ENCODE data around the gene BGLAP. TPM values are rescaled to one million over a fixed set of nuclear protein-coding genes. Genes with fewer than 3 reads are reported as not detected.

Gene BGLAP
- total and polyA plus RNA-seq, 7 experiments from 2014 or later = 0.33 to 7.4 (median 4.7) TPM; not detected in 1

- Histone ChIP-seq H3K27me3 (ENCODE audit: control insufficient read depth in 2 of 2, insufficient read depth in 2 of 2, low read length in 2 of 2) (no peaks in the 10 kb centered on the region), H3K9me3 (ENCODE audit: control insufficient read depth in 2 of 3, low read length in 3 of 3) (no peaks in the 10 kb centered on the region), H3K36me3 (ENCODE audit: control insufficient read depth in 2 of 3, insufficient read depth in 3 of 3, low read length in 3 of 3) (peaks cover 0 to 36% (median under 1%) of the 10 kb centered on the region in 3 experiments), H3K27ac (ENCODE audit: low read depth, low read length) (no peak overlapping the region), H3K4me3 (ENCODE audit: low read length) (no peak overlapping the region), H3K4me1 (ENCODE audit: control insufficient read depth in 2 of 2, insufficient read depth in 2 of 2, low read length in 2 of 2) (no peaks in the 10 kb centered on the region)
- Mint-ChIP-seq H3K4me1 (peaks cover 5 to 20% (median 9%) of the 10 kb centered on the region in 7 donors), H3K4me3 (no peak overlapping the region), H3K27me3 (no peaks in the 10 kb centered on the region), H3K36me3 (peaks cover 3 to 28% (median 13%) of the 10 kb centered on the region in 5 donors), H3K27ac (no peak overlapping the region), H3K9me3 (peaks cover 0 to 2% (median 0%) of the 10 kb centered on the region in 11 donors)
- intact Hi-C loops (cut with micrococcal nuclease) = no loop called here
- ATAC-seq (no peak), DNase-seq (no peak)
- POLR2A ChIA-PET = no interaction called here
- CTCF ChIA-PET = interaction anchor here (0.7 to 1.6 kb wide), 4 partner anchors 81 to 99 kb away, joined by 3 to 6 read pairs (median 4); no protein-coding TSS in a partner anchor
Measured at GRCh38 chr1:156228501-156228900, 13.5 kb upstream of the BGLAP start.

DNA sequence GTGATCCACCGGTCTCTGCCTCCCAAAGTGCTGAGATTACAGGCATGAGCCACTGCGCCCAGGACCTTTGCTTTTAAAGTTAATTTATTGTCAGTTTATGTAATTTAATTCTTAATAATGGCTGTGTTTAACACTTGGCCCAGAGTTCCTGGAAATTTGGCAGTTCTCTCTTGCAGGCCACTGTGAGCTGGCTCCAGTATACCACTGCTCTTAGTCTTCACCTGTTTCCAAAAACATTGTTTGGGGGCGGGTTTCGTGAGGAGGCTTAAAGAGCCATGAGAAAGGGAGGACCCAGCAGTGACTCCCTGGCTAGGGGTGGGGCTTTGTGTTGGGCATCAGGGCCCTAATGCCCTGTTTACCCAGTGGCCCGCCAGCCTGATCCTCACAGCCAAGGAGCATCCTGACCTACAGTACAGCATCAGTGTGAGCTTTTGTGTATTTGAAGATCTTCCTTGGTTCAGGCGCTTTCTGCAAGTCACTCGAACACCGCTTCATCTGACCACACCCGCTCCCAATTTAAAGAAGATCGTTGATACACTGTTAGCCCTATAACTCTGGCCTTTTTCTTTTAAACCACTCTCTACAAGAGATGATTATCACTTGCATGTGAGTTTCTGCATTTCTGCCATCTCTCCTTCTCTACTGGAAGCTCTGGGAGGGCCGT, 12.0 kb upstream of the BGLAP start:
- Mint-ChIP-seq H3K9me3 (peaks cover 0 to 2% (median 0%) of the 10 kb centered on the region in 11 donors), H3K4me3 (no peak overlapping the region), H3K27ac (peak overlapping the region in 2 of 9 donors; percentile 13 to 33), H3K36me3 (peaks cover 0 to 29% (median 12%) of the 10 kb centered on the region in 5 donors), H3K4me1 (peaks cover 5 to 17% (median 7%) of the 10 kb centered on the region in 7 donors), H3K27me3 (no peaks in the 10 kb centered on the region)
- no peak for ATAC-seq
- ChIA-PET POLR2A (interaction anchor here (1.5 kb wide), 1 partner anchor 53 kb away, joined by 3 read pairs; the partner anchor contains the start of gene SMG5), CTCF (interaction anchor here (1.1 kb wide), 1 partner anchor 82 kb away, joined by 6 read pairs; no protein-coding TSS in a partner anchor)
- no peak overlapping the region for H3K4me3 ChIP-seq (ENCODE audit: low read length)
- intact Hi-C loops (cut with micrococcal nuclease) = no loop called here
- no peak for DNase-seq
- no peak overlapping the region for H3K27ac ChIP-seq (ENCODE audit: low read depth, low read length)
- H3K27me3 ChIP-seq (ENCODE audit: control insufficient read depth in 2 of 2, insufficient read depth in 2 of 2, low read length in 2 of 2) = no peaks in the 10 kb centered on the region
- no peaks in the 10 kb centered on the region for H3K4me1 ChIP-seq (ENCODE audit: control insufficient read depth in 2 of 2, insufficient read depth in 2 of 2, low read length in 2 of 2)
- H3K36me3 ChIP-seq (ENCODE audit: control insufficient read depth in 2 of 3, insufficient read depth in 3 of 3, low read length in 3 of 3) = peaks cover 0 to 41% (median 0%) of the 10 kb centered on the region in 3 experiments
- H3K9me3 ChIP-seq (ENCODE audit: control insufficient read depth in 2 of 3, low read length in 3 of 3) = no peaks in the 10 kb centered on the region

GRCh38 chr1:156230473-156230837, 11.5 kb upstream of the BGLAP start:
- Histone ChIP-seq H3K27me3 (ENCODE audit: control insufficient read depth in 2 of 2, insufficient read depth in 2 of 2, low read length in 2 of 2) (no peaks in the 10 kb centered on the region), H3K36me3 (ENCODE audit: control insufficient read depth in 2 of 3, insufficient read depth in 3 of 3, low read length in 3 of 3) (peaks cover 0 to 42% (median 0%) of the 10 kb centered on the region in 3 experiments), H3K4me1 (ENCODE audit: control insufficient read depth in 2 of 2, insufficient read depth in 2 of 2, low read length in 2 of 2) (no peaks in the 10 kb centered on the region), H3K27ac (ENCODE audit: low read depth, low read length) (no peak overlapping the region), H3K9me3 (ENCODE audit: control insufficient read depth in 2 of 3, low read length in 3 of 3) (no peaks in the 10 kb centered on the region), H3K4me3 (ENCODE audit: low read length) (no peak overlapping the region)
- H3K4me3 Mint-ChIP-seq = no peak overlapping the region
- peaks cover 0 to 2% (median 0%) of the 10 kb centered on the region in 11 donors for H3K9me3 Mint-ChIP-seq
- POLR2A ChIA-PET = interaction anchor here (1.5 kb wide), 1 partner anchor 52 kb away, joined by 3 read pairs; the partner anchor contains the start of gene SMG5
- no peaks in the 10 kb centered on the region for H3K27me3 Mint-ChIP-seq
- ATAC-seq (no peak), DNase-seq (no peak)
- peaks cover 2 to 14% (median 2%) of the 10 kb centered on the region in 7 donors for H3K4me1 Mint-ChIP-seq
- H3K27ac Mint-ChIP-seq = peak overlapping the region in 2 of 9 donors; percentile 13 to 33
- CTCF ChIA-PET = no interaction called here
- intact Hi-C loops (cut with micrococcal nuclease) = no loop called here
- H3K36me3 Mint-ChIP-seq = peaks cover 0 to 27% (median 9%) of the 10 kb centered on the region in 5 donors

GRCh38 chr1:156232201-156232894, 9.6 kb upstream of the BGLAP start:
- H3K9me3 ChIP-seq (ENCODE audit: control insufficient read depth in 2 of 3, low read length in 3 of 3) = no peaks in the 10 kb centered on the region
- no peak for ATAC-seq
- H3K36me3 ChIP-seq (ENCODE audit: control insufficient read depth in 2 of 3, insufficient read depth in 3 of 3, low read length in 3 of 3) = peaks cover 0 to 51% (median 12%) of the 10 kb centered on the region in 3 experiments
- no peak overlapping the region for H3K4me3 Mint-ChIP-seq
- ChIA-PET POLR2A (no interaction called here), CTCF (interaction anchor here (1.4 kb wide), 1 partner anchor 86 kb away, joined by 4 read pairs; no protein-coding TSS in a partner anchor)
- no peaks in the 10 kb centered on the region for H3K27me3 ChIP-seq (ENCODE audit: control insufficient read depth in 2 of 2, insufficient read depth in 2 of 2, low read length in 2 of 2)
- peaks cover 0 to 2% (median 0%) of the 10 kb centered on the region in 11 donors for H3K9me3 Mint-ChIP-seq
- peaks cover 0 to 5% (median 0%) of the 10 kb centered on the region in 7 donors for H3K4me1 Mint-ChIP-seq
- H3K4me3 ChIP-seq (ENCODE audit: low read length) = no peak overlapping the region
- no peaks in the 10 kb centered on the region for H3K27me3 Mint-ChIP-seq
- no peak overlapping the region for H3K27ac ChIP-seq (ENCODE audit: low read depth, low read length)
- H3K36me3 Mint-ChIP-seq = peaks cover 0 to 37% (median 13%) of the 10 kb centered on the region in 5 donors
- H3K27ac Mint-ChIP-seq = peak overlapping the region in 1 of 9 donors; percentile 32
- no peaks in the 10 kb centered on the region for H3K4me1 ChIP-seq (ENCODE audit: control insufficient read depth in 2 of 2, insufficient read depth in 2 of 2, low read length in 2 of 2)
- DNase-seq = no peak
- intact Hi-C loops (cut with micrococcal nuclease) = no loop called here

DNA sequence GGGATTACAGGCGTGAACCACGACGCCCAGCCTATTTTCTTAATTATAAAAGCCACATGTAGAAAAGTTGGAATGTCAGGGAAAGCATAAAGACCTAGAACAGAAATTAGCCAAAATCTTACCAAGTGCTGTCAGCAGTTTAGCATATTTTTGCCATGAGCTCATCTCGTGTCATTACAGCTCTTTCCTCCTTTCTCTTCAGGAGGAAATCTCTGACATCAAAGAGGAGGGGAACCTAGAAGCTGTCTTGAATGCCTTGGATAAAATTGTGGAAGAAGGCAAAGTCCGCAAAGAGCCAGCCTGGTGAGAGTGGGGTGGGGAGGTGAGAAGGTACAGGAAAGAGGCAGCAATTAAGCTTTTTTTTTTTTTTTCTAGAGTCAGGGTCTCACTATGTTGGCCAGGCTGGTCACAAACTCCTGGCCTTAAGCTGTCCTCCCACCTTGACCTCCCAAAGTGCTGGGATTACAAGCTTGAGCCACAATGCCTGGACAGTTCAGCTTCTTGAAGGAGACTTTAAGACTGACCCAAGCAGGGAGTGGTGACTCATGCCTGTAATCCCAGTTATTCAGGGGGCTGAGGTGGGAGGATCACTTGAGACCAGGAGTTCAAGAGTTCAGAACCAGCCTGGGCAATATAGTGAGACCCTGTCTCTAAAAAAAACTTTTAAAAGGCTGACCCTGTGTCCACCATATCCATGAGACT, 8.4 kb upstream of the BGLAP start:
- DNase-seq = no peak
- intact Hi-C loops (cut with micrococcal nuclease) = no loop called here
- H3K9me3 Mint-ChIP-seq = peaks cover 0 to 2% (median 0%) of the 10 kb centered on the region in 11 donors
- no peaks in the 10 kb centered on the region for H3K9me3 ChIP-seq (ENCODE audit: control insufficient read depth in 2 of 3, low read length in 3 of 3)
- H3K36me3 Mint-ChIP-seq = peaks cover 0 to 40% (median 14%) of the 10 kb centered on the region in 5 donors
- H3K4me3 Mint-ChIP-seq = no peak overlapping the region
- no peaks in the 10 kb centered on the region for H3K27me3 ChIP-seq (ENCODE audit: control insufficient read depth in 2 of 2, insufficient read depth in 2 of 2, low read length in 2 of 2)
- H3K4me3 ChIP-seq (ENCODE audit: low read length) = no peak overlapping the region
- ChIA-PET POLR2A (interaction anchor here (1.0 kb wide), 1 partner anchor 9 kb away, joined by 3 read pairs; no protein-coding TSS in a partner anchor), CTCF (interaction anchor here (0.6 to 1.4 kb wide), 3 partner anchors 9 to 104 kb away, joined by 3 to 4 read pairs (median 4); no protein-coding TSS in a partner anchor)
- peaks cover 0 to 4% (median 0%) of the 10 kb centered on the region in 7 donors for H3K4me1 Mint-ChIP-seq
- no peak for ATAC-seq
- peaks cover 0 to 58% (median 22%) of the 10 kb centered on the region in 3 experiments for H3K36me3 ChIP-seq (ENCODE audit: control insufficient read depth in 2 of 3, insufficient read depth in 3 of 3, low read length in 3 of 3)
- no peaks in the 10 kb centered on the region for H3K4me1 ChIP-seq (ENCODE audit: control insufficient read depth in 2 of 2, insufficient read depth in 2 of 2, low read length in 2 of 2)
- H3K27ac Mint-ChIP-seq = peak overlapping the region in 1 of 9 donors; percentile 61
- no peaks in the 10 kb centered on the region for H3K27me3 Mint-ChIP-seq
- H3K27ac ChIP-seq (ENCODE audit: low read depth, low read length) = no peak overlapping the region

DNA sequence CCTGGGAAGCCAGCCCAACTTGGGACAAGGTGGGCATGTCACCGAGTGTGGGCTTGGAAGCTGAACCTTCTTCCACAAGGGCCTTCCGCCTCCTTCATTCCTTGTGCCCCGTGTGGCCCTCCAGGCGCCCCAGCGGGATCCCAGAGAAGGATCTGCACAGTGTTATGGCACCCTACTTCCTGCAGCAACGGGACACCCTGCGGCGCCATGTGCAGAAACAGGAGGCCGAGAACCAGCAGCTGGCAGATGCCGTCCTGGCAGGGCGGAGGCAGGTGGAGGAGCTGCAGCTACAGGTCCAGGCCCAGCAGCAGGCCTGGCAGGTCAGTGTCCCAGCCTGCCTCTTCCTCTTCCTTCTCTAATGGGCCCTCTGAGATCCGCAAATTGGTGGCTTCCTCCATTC, 5.8 kb upstream of the BGLAP start:
- H3K4me3 Mint-ChIP-seq = no peak overlapping the region
- H3K27me3 ChIP-seq (ENCODE audit: control insufficient read depth in 2 of 2, insufficient read depth in 2 of 2, low read length in 2 of 2) = no peaks in the 10 kb centered on the region
- H3K4me1 ChIP-seq (ENCODE audit: control insufficient read depth in 2 of 2, insufficient read depth in 2 of 2, low read length in 2 of 2) = no peaks in the 10 kb centered on the region
- H3K4me1 Mint-ChIP-seq = peaks cover 0 to 4% (median 0%) of the 10 kb centered on the region in 7 donors
- POLR2A ChIA-PET = no interaction called here
- H3K27ac ChIP-seq (ENCODE audit: low read depth, low read length) = no peak overlapping the region
- CTCF ChIA-PET = no interaction called here
- intact Hi-C loops (cut with micrococcal nuclease) = no loop called here
- no peaks in the 10 kb centered on the region for H3K9me3 ChIP-seq (ENCODE audit: control insufficient read depth in 2 of 3, low read length in 3 of 3)
- H3K27ac Mint-ChIP-seq = no peak overlapping the region
- peaks cover 0 to 53% (median 18%) of the 10 kb centered on the region in 5 donors for H3K36me3 Mint-ChIP-seq
- peaks cover 0 to 2% (median 0%) of the 10 kb centered on the region in 11 donors for H3K9me3 Mint-ChIP-seq
- no peak for ATAC-seq
- DNase-seq = no peak
- no peaks in the 10 kb centered on the region for H3K27me3 Mint-ChIP-seq
- peaks cover 0 to 71% (median 26%) of the 10 kb centered on the region in 3 experiments for H3K36me3 ChIP-seq (ENCODE audit: control insufficient read depth in 2 of 3, insufficient read depth in 3 of 3, low read length in 3 of 3)
- H3K4me3 ChIP-seq (ENCODE audit: low read length) = no peak overlapping the region
